SK-N-SH treated with all-trans-retinoic acid at 6 μM for 48 hours (cell line): ENCODE data around the gene MAP3K7.

Source experiments
- ATAC-seq: fragments of 200-7000 bp; cut with Tn5 transposase; 3 replicates; pipeline ENCODE4 v1.9.1; 2020; ENCODE audit warnings: mild to moderate bottlenecking, moderate library complexity
- ARNTL ChIP-seq: fragments of 450-650 bp; formaldehyde crosslinking; IDR thresholded peaks from 2 replicates; pipeline ENCODE4 v1.5.0; 2020; ENCODE audit warnings: low read depth, mild to moderate bottlenecking, moderate library complexity, borderline replicate concordance
- BACH2 ChIP-seq: fragments of 250-450 bp; sonication (Bioruptor Pico); IDR thresholded peaks from 2 replicates; pipeline ENCODE4 v1.9.0; 2021; ENCODE audit warnings: mild to moderate bottlenecking, borderline replicate concordance
- CSDC2 ChIP-seq: fragments of 250-450 bp; sonication (Bioruptor Pico); IDR thresholded peaks from 2 replicates; pipeline ENCODE4 v1.5.0; 2020; ENCODE audit warnings: mild to moderate bottlenecking, moderate library complexity
- ESRRG ChIP-seq: fragments of 250-450 bp; sonication (Bioruptor Pico); IDR thresholded peaks from 2 replicates; pipeline ENCODE4 v1.6.1; 2021; ENCODE audit warnings: mild to moderate bottlenecking
- GLIS3 ChIP-seq: fragments of 250-450 bp; sonication (Bioruptor Pico); IDR thresholded peaks from 2 replicates; pipeline ENCODE4 v1.5.0; 2020; ENCODE audit warnings: mild to moderate bottlenecking, moderate library complexity
- ISL1 ChIP-seq: fragments of 250-450 bp; sonication (Bioruptor Pico); IDR thresholded peaks from 2 replicates; pipeline ENCODE4 v2.1.2; 2022; ENCODE audit warnings: mild to moderate bottlenecking, moderate library complexity
- PPARA ChIP-seq: fragments of 250-450 bp; sonication (Bioruptor Pico); IDR thresholded peaks from 2 replicates; pipeline ENCODE4 v1.5.0; 2020; ENCODE audit warnings: mild to moderate bottlenecking, borderline replicate concordance
- RARB ChIP-seq: fragments of 250-450 bp; sonication (Bioruptor Pico); IDR thresholded peaks from 2 replicates; pipeline ENCODE4 v1.8.0; 2021; ENCODE audit warnings: mild to moderate bottlenecking, moderate library complexity
- TCF4 ChIP-seq: fragments of 250-450 bp; sonication (Bioruptor Pico); IDR thresholded peaks from 2 replicates; pipeline ENCODE4 v1.8.0; 2021; ENCODE audit warnings: mild to moderate bottlenecking, moderate library complexity, borderline replicate concordance
- TOX ChIP-seq: fragments of 250-450 bp; sonication (Bioruptor Pico); IDR thresholded peaks from 2 replicates; pipeline ENCODE4 v1.8.0; 2021; ENCODE audit warnings: mild to moderate bottlenecking, moderate library complexity, borderline replicate concordance
- ZC3H10 ChIP-seq: fragments of 250-450 bp; sonication (Bioruptor Pico); IDR thresholded peaks from 2 replicates; pipeline ENCODE4 v1.5.1; 2021; ENCODE audit warnings: mild to moderate bottlenecking, moderate library complexity
- ZFP3 ChIP-seq: fragments of 250-450 bp; sonication (Bioruptor Pico); IDR thresholded peaks from 2 replicates; pipeline ENCODE4 v1.5.0; 2020; ENCODE audit warnings: mild to moderate bottlenecking, moderate library complexity
- ZFP30 ChIP-seq: fragments of 450-650 bp; formaldehyde crosslinking; IDR thresholded peaks from 2 replicates; pipeline ENCODE4 v1.5.0; 2022; ENCODE audit warnings: mild to moderate bottlenecking, moderate library complexity
- ZNF565 ChIP-seq: fragments of 450-650 bp; formaldehyde crosslinking; conservative IDR thresholded peaks from 2 replicates; pipeline ENCODE4 v1.5.0; 2020; ENCODE audit warnings: low read depth, mild to moderate bottlenecking, moderate library complexity
- ZNF70 ChIP-seq: fragments of 450-650 bp; formaldehyde crosslinking; IDR thresholded peaks from 2 replicates; pipeline ENCODE4 v1.5.0; 2020; ENCODE audit warnings: mild to moderate bottlenecking, moderate library complexity
- ZNF8 ChIP-seq: fragments of 450-650 bp; formaldehyde crosslinking; IDR thresholded peaks from 2 replicates; pipeline ENCODE4 v1.5.0; 2020; ENCODE audit warnings: mild to moderate bottlenecking, moderate library complexity
- TF ChIP-seq, protein P1 (sequence below): fragments of 250-450 bp; sonication (Bioruptor Pico); IDR thresholded peaks from 2 replicates; pipeline ENCODE4 v1.5.0; 2020; ENCODE audit warnings: mild to moderate bottlenecking, moderate library complexity
- TF ChIP-seq, protein P2 (sequence below): fragments of 250-450 bp; sonication (Bioruptor Pico); IDR thresholded peaks from 2 replicates; pipeline ENCODE4 v1.8.0; 2021; ENCODE audit warnings: low read depth, mild to moderate bottlenecking, moderate library complexity, borderline replicate concordance
- TF ChIP-seq, protein P3 (sequence below): fragments of 250-450 bp; sonication (Bioruptor Pico); IDR thresholded peaks from 2 replicates; pipeline ENCODE4 v1.5.1; 2020; ENCODE audit warnings: low read depth, mild to moderate bottlenecking, moderate library complexity
- TF ChIP-seq, protein P4 (sequence below): fragments of 250-450 bp; sonication (Bioruptor Pico); IDR thresholded peaks from 2 replicates; pipeline ENCODE4 v1.5.1; 2021; ENCODE audit warnings: mild to moderate bottlenecking, moderate library complexity
- TF ChIP-seq, protein P5 (sequence below): fragments of 250-450 bp; sonication (Bioruptor Pico); IDR thresholded peaks from 2 replicates; pipeline ENCODE4 v1.8.0; 2020; ENCODE audit warnings: mild to moderate bottlenecking, moderate library complexity, borderline replicate concordance

MAP3K7 gene

DNA sequence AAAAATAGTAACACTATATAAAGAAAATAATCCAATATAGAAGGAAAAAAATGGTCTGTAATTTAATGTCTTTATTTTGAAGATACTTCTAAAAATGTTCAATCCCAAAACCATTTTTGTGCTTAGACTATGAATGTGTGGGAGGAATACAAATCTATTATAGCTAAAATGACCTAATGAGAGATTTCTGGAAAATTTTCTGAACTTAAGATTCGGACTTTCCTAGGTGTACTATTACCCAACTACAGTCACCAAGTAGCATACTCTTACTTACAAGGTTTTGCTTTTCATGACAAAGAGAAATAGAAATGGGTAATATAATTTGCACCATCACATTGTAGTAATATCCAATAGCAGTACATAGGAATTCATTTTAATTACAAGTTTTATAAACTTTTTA, 29.9 kb downstream of the MAP3K7 start:
- TF ChIP-seq, protein P1, sequence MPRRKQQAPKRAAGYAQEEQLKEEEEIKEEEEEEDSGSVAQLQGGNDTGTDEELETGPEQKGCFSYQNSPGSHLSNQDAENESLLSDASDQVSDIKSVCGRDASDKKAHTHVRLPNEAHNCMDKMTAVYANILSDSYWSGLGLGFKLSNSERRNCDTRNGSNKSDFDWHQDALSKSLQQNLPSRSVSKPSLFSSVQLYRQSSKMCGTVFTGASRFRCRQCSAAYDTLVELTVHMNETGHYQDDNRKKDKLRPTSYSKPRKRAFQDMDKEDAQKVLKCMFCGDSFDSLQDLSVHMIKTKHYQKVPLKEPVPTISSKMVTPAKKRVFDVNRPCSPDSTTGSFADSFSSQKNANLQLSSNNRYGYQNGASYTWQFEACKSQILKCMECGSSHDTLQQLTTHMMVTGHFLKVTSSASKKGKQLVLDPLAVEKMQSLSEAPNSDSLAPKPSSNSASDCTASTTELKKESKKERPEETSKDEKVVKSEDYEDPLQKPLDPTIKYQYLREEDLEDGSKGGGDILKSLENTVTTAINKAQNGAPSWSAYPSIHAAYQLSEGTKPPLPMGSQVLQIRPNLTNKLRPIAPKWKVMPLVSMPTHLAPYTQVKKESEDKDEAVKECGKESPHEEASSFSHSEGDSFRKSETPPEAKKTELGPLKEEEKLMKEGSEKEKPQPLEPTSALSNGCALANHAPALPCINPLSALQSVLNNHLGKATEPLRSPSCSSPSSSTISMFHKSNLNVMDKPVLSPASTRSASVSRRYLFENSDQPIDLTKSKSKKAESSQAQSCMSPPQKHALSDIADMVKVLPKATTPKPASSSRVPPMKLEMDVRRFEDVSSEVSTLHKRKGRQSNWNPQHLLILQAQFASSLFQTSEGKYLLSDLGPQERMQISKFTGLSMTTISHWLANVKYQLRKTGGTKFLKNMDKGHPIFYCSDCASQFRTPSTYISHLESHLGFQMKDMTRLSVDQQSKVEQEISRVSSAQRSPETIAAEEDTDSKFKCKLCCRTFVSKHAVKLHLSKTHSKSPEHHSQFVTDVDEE (CRISPR knock-in tag): no peak
- TF ChIP-seq ARNTL (CRISPR knock-in tag) (no peak), TCF4 (no peak), ZNF565 (no peak), BACH2 (CRISPR knock-in tag) (no peak), ZC3H10 (no peak), ZNF70 (no peak), RARB (CRISPR knock-in tag) (no peak), PPARA (no peak)
- TF ChIP-seq, protein P2, sequence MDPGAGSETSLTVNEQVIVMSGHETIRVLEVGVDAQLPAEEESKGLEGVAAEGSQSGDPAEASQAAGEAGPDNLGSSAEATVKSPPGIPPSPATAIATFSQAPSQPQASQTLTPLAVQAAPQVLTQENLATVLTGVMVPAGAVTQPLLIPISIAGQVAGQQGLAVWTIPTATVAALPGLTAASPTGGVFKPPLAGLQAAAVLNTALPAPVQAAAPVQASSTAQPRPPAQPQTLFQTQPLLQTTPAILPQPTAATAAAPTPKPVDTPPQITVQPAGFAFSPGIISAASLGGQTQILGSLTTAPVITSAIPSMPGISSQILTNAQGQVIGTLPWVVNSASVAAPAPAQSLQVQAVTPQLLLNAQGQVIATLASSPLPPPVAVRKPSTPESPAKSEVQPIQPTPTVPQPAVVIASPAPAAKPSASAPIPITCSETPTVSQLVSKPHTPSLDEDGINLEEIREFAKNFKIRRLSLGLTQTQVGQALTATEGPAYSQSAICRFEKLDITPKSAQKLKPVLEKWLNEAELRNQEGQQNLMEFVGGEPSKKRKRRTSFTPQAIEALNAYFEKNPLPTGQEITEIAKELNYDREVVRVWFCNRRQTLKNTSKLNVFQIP: no peak
- TF ChIP-seq, protein P3, sequence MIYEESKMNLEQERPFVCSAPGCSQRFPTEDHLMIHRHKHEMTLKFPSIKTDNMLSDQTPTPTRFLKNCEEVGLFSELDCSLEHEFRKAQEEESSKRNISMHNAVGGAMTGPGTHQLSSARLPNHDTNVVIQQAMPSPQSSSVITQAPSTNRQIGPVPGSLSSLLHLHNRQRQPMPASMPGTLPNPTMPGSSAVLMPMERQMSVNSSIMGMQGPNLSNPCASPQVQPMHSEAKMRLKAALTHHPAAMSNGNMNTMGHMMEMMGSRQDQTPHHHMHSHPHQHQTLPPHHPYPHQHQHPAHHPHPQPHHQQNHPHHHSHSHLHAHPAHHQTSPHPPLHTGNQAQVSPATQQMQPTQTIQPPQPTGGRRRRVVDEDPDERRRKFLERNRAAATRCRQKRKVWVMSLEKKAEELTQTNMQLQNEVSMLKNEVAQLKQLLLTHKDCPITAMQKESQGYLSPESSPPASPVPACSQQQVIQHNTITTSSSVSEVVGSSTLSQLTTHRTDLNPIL: no peak
- TF ChIP-seq, protein P4, sequence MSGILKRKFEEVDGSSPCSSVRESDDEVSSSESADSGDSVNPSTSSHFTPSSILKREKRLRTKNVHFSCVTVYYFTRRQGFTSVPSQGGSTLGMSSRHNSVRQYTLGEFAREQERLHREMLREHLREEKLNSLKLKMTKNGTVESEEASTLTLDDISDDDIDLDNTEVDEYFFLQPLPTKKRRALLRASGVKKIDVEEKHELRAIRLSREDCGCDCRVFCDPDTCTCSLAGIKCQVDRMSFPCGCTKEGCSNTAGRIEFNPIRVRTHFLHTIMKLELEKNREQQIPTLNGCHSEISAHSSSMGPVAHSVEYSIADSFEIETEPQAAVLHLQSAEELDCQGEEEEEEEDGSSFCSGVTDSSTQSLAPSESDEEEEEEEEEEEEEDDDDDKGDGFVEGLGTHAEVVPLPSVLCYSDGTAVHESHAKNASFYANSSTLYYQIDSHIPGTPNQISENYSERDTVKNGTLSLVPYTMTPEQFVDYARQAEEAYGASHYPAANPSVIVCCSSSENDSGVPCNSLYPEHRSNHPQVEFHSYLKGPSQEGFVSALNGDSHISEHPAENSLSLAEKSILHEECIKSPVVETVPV: no peak
- no peak for ATAC-seq

DNA sequence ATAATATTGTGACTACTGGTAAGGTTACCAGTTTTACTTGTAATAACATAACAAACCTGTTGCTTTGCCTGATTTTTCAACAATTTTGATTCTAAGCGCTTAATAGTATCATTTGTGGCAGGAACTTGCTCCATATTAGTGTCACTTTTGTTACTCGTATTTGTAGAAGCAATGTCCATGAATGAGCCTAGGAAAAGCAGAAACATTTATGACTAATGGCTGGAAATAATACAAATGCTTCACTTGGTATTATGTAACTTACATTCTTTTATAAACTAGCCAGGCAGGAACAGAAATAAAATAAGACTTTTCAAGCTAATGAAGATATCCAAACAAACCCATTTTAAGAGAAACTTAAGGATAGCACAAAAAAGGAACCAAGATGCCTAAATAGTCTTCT, 38.9 kb downstream of the MAP3K7 start:
- TF ChIP-seq RARB (CRISPR knock-in tag): no peak
- TF ChIP-seq, protein P1 (CRISPR knock-in tag): no peak
- no peak for TF ChIP-seq ESRRG (CRISPR knock-in tag)

DNA sequence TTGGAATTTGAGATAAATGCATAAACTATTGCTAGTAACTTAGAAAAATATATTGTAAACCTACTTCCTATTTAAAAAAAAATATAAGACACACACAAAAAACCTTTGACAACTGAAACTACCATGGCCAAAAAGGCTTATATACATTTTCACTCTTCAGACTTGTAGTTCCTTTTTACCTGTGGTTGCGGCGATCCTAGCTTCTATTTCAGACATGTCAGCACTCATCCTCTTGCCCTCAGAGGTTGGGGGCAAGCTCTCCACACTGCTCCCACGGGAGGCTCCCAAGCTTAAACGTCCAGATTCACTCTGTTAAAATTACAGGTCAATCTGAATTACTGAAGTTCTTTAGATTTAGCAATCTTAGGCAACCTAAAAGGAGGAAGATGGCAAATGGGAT, 39.8 kb downstream of the MAP3K7 start:
- TF ChIP-seq ZC3H10: no peak
- TF ChIP-seq, protein P5, sequence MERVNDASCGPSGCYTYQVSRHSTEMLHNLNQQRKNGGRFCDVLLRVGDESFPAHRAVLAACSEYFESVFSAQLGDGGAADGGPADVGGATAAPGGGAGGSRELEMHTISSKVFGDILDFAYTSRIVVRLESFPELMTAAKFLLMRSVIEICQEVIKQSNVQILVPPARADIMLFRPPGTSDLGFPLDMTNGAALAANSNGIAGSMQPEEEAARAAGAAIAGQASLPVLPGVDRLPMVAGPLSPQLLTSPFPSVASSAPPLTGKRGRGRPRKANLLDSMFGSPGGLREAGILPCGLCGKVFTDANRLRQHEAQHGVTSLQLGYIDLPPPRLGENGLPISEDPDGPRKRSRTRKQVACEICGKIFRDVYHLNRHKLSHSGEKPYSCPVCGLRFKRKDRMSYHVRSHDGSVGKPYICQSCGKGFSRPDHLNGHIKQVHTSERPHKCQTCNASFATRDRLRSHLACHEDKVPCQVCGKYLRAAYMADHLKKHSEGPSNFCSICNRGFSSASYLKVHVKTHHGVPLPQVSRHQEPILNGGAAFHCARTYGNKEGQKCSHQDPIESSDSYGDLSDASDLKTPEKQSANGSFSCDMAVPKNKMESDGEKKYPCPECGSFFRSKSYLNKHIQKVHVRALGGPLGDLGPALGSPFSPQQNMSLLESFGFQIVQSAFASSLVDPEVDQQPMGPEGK (CRISPR knock-in tag): no peak
- ATAC-seq: no peak

More for the DNA sequence above, 38.9 kb downstream of the MAP3K7 start:
- ATAC-seq: no peak

DNA sequence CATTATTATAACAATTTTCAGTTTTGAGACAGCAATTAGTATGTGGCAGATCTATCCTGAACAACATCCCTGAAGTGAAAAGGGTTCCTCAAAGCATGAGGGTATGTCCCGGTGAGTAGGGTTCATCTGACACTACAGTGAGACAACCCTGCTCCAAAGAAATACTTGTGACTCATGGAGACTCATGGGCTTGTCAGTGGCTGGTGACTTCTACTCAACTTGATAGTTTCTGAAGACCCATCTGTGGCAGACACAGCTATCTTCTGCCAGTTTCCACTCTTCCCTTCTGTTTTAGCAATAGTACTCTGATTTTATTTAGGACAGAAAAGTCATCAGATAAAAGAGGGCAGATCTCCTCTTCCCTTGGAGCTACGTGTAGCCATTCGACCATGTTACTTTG, 41.4 kb downstream of the MAP3K7 start:
- no peak for ATAC-seq
- TF ChIP-seq, protein P3: no peak
- TF ChIP-seq ZNF8 (CRISPR knock-in tag) (no peak), ZNF70 (no peak), ESRRG (CRISPR knock-in tag) (no peak), RARB (CRISPR knock-in tag) (no peak), ZFP30 (CRISPR knock-in tag) (no peak), GLIS3 (CRISPR knock-in tag) (no peak), ARNTL (CRISPR knock-in tag) (no peak), TCF4 (no peak), TOX (no peak), CSDC2 (no peak), ISL1 (CRISPR knock-in tag) (no peak), ZFP3 (CRISPR knock-in tag) (no peak), ZC3H10 (no peak), PPARA (no peak)
- TF ChIP-seq, protein P4: no peak
